NCI-H2196 treated with DMSO at 0.1 percent for 48 hours (cell line): ENCODE results near the gene OTC.

ENCODE experiments used
- DNase-seq: peaks from one replicate; lab custom pipeline; 2025; ENCODE audit not compliant: unreplicated experiment; lab: John Stamatoyannopoulos, UW

Gene OTC

DNA sequence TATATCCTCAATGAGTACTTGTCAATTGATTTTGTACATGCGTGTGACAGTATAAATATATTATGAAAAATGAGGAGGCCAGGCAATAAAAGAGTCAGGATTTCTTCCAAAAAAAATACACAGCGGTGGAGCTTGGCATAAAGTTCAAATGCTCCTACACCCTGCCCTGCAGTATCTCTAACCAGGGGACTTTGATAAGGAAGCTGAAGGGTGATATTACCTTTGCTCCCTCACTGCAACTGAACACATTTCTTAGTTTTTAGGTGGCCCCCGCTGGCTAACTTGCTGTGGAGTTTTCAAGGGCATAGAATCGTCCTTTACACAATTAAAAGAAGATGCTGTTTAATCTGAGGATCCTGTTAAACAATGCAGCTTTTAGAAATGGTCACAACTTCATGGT, at the start of gene OTC:
Gene OTC, plus strand, starts transcription at position 243 of the 400 bp plus-strand sequence. Its CDS starts 93 bp downstream, at position 336.
- DNase-seq, result no peak

GRCh38 chrX:38304010-38304409, 48.4 kb upstream of the OTC start:
- DNase-seq, result no peak

DNA sequence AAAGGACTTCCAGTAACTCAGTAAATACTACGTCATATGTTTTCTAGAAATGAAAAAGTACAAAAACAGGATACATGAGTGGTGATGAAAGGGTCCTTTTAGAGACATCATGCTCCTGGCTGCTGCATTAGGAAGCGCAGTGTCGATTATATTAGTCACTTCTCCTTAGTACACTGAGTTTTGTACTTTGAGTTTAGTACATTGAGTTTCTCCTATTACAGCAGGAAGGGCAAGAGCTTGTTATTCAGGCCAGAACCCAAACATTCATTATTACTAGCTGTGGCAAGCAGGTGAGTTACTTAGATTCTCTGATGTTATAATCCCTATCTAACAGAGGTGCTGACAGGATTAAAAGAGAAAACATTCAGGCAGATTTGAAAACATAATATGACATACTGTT, 46.4 kb upstream of the OTC start:
- no peak for DNase-seq

DNA sequence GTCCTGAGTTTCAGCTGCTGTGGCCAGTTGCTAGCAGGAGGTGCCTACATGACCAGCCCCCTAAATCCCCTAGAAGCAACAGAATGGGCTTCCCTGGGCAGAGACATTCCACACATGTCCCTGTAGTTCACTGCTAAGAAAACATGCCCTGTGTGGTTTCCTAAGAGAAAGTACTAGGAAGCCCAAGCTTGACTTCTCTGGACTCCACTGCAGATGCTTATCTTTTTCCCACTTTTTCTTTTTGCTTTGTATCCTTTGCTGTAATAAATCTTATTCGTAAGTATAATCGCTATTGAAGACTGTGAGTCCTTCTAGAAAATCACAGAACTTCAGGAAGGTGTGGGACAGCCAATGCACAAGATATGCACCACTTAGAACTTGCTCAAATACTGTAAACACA, 40.7 kb upstream of the OTC start:
- DNase-seq, result no peak

GRCh38 chrX:38312436-38312835, 40.0 kb upstream of the OTC start:
- DNase-seq, result no peak

DNA sequence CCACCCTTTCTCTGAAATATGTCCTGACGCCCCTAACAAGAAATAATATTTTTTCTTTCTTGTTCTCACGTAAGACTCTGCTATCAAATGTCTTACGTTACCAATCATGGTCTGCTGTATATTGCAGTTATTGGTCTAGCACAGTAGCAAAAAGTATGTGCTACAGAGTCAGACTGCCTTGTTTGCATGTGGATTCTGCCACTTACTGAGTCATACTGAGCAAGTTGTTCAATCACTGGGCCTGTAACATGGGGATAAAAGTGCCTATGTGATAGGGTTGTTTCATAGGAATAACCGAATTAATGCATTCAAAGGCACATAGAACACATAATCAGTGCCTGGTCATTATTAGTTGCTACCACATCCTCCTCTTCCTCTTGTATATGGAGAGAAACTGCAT, 39.2 kb upstream of the OTC start:
- no peak for DNase-seq

- no peak for DNase-seq
These were observed 37.2 kb upstream of the OTC start for GRCh38 chrX:38315186-38315585.

- no peak for DNase-seq
These were observed 34.2 kb upstream of the OTC start for GRCh38 chrX:38318196-38318595.

DNA sequence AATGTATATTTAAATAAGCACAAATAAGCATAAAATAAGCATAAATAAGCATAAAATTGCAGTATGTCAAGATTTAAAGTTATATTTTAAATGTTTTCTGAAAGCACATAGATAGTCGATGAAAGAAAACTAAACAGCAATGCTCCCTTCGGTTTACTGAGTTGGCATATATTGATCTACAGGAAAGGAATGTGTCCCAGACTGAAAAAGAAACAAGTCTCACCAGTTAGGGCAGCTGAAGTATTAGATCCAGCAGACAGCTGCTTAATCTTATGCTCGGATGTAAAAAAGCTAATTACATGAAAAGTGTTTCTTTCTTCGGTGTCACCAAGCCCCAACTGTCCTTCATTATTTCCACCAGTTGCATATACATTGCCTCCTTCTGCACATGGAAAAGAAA, 33.8 kb upstream of the OTC start:
- DNase-seq, result no peak

GRCh38 chrX:38320819-38321218, 31.6 kb upstream of the OTC start:
- no peak for DNase-seq

DNA sequence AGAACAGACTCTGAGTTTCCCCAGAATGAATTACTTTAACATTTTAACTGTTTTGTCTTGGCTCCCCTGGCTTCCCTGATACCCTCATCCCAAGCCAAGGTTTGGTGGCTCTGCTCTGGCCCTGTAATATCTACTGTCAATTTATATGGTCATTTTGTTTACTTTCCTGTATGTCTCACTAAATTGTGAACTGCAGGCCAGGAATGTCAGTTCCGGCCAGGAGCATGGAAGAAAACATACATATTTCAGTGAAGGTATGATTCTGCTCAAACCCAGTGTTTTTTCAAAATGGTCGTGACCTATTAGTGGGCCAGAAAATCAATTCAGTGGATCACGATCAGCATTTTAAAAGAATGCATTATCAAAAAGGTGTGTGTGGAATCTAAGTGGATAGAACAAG, 26.3 kb upstream of the OTC start:
- DNase-seq, result no peak

DNA sequence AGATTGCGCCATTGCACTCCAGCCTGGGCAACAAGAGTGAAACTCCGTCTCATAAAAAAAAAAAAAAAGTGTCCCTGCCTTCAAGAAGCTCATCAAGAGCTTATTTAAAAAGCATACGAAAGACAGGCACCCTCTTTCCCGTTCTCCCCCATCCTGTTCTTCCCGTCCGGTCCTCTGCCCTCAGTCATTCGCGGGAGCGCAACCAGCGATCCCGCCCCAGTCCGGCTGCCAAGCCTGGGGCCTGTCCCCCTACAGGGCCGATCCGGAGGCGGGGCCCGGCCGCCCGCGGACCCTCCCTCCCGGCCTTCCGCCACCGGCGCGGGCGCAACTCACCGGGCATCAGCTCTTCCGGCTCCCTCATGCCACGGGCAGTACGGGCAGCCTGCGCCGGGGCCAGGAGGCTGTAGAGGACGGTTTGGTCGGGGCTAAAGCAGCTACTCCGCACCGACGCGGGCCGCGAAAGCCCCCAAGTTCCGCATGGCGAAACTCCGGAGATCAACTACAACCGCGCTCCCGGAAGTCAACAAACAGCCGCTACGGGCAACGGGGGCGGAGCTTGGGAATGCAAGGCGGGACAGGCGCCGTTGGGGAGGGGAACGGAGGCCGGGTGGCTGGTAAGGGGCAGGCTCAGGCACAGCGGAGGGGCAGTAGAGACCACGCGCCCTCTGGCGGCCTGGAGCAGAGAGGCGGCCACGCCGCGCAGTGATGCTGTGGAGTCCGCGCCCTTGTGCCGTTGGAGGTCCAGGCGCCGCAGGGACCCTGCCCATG, 25.2 kb upstream of the OTC start, which contains the start of gene RPGR:
Gene RPGR, minus strand, starts transcription at position 503 of the 768 bp plus-strand sequence. Its CDS starts 142 bp downstream, at position 361.
- peak; percentile 71 for DNase-seq

GRCh38 chrX:38327775-38328081, 24.7 kb upstream of the OTC start:
- no peak for DNase-seq

GRCh38 chrX:38332505-38332904, 19.9 kb upstream of the OTC start:
- no peak for DNase-seq

GRCh38 chrX:38335382-38335781, 17.0 kb upstream of the OTC start:
- DNase-seq, result no peak

GRCh38 chrX:38336538-38337240, 15.7 kb upstream of the OTC start:
- no peak for DNase-seq

DNA sequence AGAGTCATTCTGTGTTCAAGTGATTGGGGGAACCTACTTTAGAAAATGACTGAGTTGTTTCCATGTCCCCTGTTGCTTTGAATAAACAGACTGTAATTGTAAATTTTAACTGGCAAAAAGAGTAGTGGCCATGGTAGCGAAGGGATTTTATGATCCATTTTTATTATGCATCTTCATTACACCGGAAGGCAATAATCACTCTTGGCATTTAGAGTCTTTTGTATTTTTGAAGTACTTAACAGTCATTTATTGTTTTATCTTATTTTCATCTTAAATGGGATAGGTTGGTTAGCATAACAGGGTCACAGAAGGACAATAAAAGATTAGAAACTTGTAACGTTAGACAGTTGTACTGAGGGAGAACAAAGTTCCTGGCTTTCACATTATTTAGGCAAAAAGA, 11.0 kb upstream of the OTC start:
- DNase-seq, result no peak

DNA sequence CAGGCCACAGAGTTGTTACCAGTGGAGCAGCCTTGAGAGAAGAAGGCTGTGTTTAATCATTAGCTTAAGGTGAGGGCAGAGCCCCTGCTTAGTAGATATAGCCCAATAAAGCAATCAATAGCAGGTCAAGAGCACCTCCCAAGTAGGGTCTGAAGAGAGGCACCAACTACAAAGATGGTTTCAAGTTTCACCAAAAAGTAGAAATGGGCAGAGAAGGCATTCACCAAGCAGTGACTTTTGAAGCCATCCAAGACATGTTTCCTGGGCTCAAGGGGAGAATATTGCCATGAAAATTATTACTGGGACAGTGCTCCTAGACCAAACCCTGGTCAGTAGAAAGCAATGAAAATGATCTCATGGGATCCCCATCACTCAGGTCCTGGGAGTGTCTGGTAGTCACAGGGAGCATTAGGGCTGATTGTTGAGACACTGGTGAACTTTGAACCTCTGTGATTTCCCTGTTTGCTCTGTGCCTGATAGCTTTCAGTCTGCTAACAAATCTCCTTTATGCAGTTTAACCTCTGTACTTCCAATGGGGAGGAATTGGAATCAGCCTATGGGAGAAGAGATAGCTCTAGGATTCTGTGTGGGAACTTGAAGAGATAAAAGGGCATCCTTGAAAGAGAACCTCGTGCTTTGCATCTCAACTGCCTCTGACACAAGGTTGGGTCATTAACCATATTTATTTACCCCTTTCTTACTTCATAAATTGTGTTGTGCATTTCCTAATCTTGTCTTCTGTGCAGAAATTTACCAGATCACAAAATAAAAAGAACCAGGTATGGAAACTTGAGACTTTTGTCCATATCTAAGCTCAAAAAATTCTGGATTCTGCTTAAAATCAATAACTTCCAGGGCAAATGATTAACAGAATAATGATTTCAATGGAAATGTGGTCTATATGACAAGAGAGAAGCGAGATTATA, 9.3 kb upstream of the OTC start:
- no peak for DNase-seq

DNA sequence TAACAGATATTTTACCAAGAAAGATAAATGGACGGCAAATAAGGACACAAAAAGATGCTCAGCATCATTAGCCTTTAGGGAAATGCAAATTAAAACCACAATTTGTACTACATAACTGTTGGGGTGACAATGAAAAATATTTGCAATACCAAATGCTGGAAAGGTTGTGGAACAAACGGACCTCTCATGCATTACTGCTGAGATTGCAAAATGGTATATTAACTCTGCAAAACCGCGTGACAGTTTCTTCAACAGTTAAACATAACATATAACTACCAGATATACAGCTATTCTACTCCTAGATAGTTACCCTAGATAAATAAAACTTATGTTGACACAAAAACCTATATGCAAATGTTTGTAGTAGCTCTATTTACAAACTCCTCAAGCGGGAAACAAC, 6.3 kb upstream of the OTC start:
- DNase-seq, result no peak

- DNase-seq, result no peak
These were observed 5.3 kb upstream of the OTC start for GRCh38 chrX:38347136-38347535.

DNA sequence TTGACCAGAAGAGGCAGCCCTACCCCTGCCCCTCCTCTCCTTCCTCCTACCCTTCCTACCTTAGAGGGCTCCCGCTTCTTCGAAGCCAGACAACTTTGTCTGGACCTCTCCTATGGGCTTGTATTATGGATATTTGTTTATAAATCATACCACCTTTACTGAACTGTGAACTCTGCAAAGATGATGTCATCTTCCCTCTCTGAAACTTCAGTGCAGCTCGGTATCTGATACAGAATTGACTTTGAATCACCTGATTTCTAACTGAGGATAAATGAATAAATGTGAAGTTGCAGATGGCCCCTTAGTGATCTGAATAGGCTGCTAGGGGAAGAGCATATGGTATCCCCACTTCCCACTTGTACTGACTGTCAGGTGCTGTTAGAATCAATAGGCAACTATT, 1.1 kb upstream of the OTC start:
- DNase-seq, result no peak

DNA sequence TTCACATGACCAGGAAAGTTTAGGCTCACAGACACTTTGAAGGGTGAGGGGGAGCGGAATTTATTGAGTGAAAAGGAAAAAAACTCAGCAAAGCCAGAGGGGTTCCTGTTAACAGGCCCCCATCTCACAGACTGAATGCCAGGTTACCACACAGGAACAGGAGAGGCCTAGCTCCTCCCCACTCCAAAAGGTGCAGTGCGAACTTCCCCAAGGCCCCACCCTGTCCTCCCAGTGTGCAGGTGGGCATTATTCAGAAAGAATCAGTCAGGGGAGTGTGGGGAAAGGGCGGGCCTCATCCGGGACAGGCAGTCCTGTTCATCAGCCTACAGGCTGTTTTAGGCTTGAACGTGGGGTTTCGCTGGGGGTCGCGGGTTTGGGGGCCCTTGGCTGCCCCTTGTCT, 4.0 kb downstream of the OTC start:
- DNase-seq, result no peak
